Spleen (tissue), 11 donors: ENCODE measurements around the gene NTSR1. TPM values are rescaled to one million over a fixed set of nuclear protein-coding genes. Genes with fewer than 3 reads are reported as not detected.

Source experiments
- DNase-seq: peaks from one replicate; pipeline ENCODE4 v3.0.0-alpha.2; 2020
- H3K27ac ChIP-seq, 8 donors: fragments of 200-600 bp; sonication (generic) in 7 of 8; 1 replicate in 4 of 8; 2 replicates in 4 of 8; pipeline versions ENCODE4 v1.5.0 to v1.8.0; 2016 to 2021; ENCODE audit warnings: inconsistent platforms in 4 of 8, mild to moderate bottlenecking in 4 of 8, moderate library complexity in 1 of 8
- H3K27me3 ChIP-seq, 7 donors: fragments of 200-600 bp; sonication (generic) in 6 of 7; replicated peaks in 1 of 7; 1 replicate in 4 of 7; 2 replicates in 3 of 7; pipeline versions ENCODE4 v1.5.0 to v1.8.0; 2016 to 2021; ENCODE audit warnings: inconsistent platforms in 3 of 7, mild to moderate bottlenecking in 1 of 7
- H3K36me3 ChIP-seq, 6 donors: fragments of 200-600 bp; sonication (generic) in 5 of 6; 1 replicate in 4 of 6; 2 replicates in 2 of 6; pipeline versions ENCODE4 v1.5.0 to v1.8.0; 2016 to 2021; ENCODE audit warnings: inconsistent platforms in 2 of 6
- H3K4me1 ChIP-seq, 6 donors: fragments of 200-600 bp; sonication (generic) in 5 of 6; 1 replicate in 3 of 6; 2 replicates in 3 of 6; pipeline versions ENCODE4 v1.5.0 to v1.8.0; 2016 to 2021; ENCODE audit warnings: inconsistent platforms in 3 of 6
- H3K4me3 ChIP-seq, 8 donors: fragments of 200-600 bp; sonication (generic) in 7 of 8; 1 replicate in 4 of 8; 2 replicates in 4 of 8; pipeline versions ENCODE4 v1.5.0 to v1.8.0; 2016 to 2021; ENCODE audit warnings: inconsistent platforms in 4 of 8, mild to moderate bottlenecking in 4 of 8, moderate library complexity in 2 of 8
- H3K9me3 ChIP-seq, 8 donors: fragments of 200-600 bp; sonication (generic) in 7 of 8; 1 replicate in 4 of 8; 2 replicates in 4 of 8; pipeline versions ENCODE4 v1.5.0 to v1.8.0; 2016 to 2021; ENCODE audit warnings: inconsistent platforms in 4 of 8
- POLR2A ChIP-seq, 3 donors: fragments of 450-650 bp; IDR thresholded peaks; one replicate each; pipeline ENCODE4 v1.5.1; 2017; ENCODE audit warnings: antibody characterized with exemption in 3 of 3, mild to moderate bottlenecking in 1 of 3
- POLR2AphosphoS5 ChIP-seq, 3 donors: sonication (generic); formaldehyde crosslinking; IDR thresholded peaks; one replicate each; pipeline ENCODE4 v1.5.1; 2017; ENCODE audit warnings: antibody characterized with exemption in 3 of 3
- WGBS, 5 donors: extraction: QIAGEN DNeasy Blood & Tissue Kit in 3 of 5; methylation state at CpG; one replicate each; pipeline versions ENCODE4 v1.1.5 to v1.1.7; 2013 to 2018; 5-methylcytosine and 5-hydroxymethylcytosine counted together
- intact Hi-C: fragments of 100-400 bp; cut with DNase I; formaldehyde crosslinking; loops from one replicate; pipeline ENCODE4 v1.15.0; 2023; ENCODE audit warnings: low total_unique reads
- polyA plus RNA-seq, 3 donors: library from polyadenylated mRNA; stranded (reverse); fragments of 200-250 nt; gene quantifications; one replicate each; pipeline ENCODE4 v1.2.1, GENCODE V29; 2013
- total RNA-seq, 7 donors: library from RNA; depleted of rRNA in 3 of 7; stranded (reverse); fragments of >200 nt in 3 of 7; fragmentation: NEBNext Ultra II Directional in 4 of 7; extraction: Animal tissue kit (Norgen Biotek cat#: 25700) in 4 of 7; gene quantifications; one replicate each; pipeline versions ENCODE4 v1.1.0 to v1.2.1, GENCODE V29; 2016 to 2021
- TF ChIP-seq, protein P1 (sequence below), 11 experiments: fragments of 200-600 bp in 7 of 11; fragments of 450-650 bp in 4 of 11; sonication (generic) in 4 of 11; IDR thresholded peaks in 8 of 11; conservative IDR thresholded peaks in 3 of 11; 1 replicate in 7 of 11; 2 replicates in 4 of 11; pipeline versions ENCODE4 v1.4.0 to v1.8.0; 2016 to 2021; ENCODE audit warnings: antibody characterized with exemption in 11 of 11, inconsistent platforms in 4 of 11, mild to moderate bottlenecking in 1 of 11
- donor health status: healthy with polysubstance abuse.
- donor health status: DM: no; HTN: no; CAD: no; lungs with moderate emphysema.
- donor health status: DM: no; HTN: no; CAD: no.
- donor health status: Bipolar disorder and iron deficiency.
- donor health status: healthy.
- donor health status: DM: no; HTN: no; CAD: no.
- donor health status: DM: yes; HTN: yes; CAD: no.

The NTSR1 gene
- total and polyA plus RNA-seq, 10 donors = 0.14 to 5.7 (median 0.71) TPM

DNA sequence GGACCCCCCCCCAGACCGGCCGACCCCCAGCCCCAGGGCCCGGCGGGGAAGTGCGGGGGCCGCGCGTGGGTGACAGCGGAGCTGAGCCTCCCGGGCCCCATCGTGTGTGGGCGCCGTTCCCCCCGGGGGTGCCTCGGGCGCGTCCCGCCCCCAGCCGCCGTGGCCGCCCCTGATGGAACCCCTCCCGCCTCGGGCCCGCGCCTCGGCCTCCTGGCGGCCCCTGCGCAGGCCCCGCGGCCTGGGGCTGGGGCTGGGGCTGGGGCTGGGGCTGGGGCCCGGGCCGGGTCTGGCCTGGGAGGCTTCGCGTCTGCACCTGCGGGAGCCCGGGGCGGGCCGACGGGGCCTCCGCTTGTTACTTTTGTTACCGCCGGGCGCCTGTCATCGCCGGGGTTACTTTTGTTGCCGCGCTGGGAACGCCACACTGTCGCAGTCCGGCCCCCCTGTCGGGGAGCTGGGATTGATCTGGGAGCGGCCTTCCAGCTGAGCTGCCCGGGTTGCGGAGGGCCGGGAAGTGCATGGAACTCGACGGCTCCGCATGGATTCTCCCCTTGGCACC, 96.6 kb downstream of the NTSR1 start:
- DNase-seq = peak; percentile 90
- intact Hi-C loops = no loop called here
- no peak for TF ChIP-seq POLR2A (IDR thresholded peaks at IDR 0.05)
- TF ChIP-seq, protein P1, sequence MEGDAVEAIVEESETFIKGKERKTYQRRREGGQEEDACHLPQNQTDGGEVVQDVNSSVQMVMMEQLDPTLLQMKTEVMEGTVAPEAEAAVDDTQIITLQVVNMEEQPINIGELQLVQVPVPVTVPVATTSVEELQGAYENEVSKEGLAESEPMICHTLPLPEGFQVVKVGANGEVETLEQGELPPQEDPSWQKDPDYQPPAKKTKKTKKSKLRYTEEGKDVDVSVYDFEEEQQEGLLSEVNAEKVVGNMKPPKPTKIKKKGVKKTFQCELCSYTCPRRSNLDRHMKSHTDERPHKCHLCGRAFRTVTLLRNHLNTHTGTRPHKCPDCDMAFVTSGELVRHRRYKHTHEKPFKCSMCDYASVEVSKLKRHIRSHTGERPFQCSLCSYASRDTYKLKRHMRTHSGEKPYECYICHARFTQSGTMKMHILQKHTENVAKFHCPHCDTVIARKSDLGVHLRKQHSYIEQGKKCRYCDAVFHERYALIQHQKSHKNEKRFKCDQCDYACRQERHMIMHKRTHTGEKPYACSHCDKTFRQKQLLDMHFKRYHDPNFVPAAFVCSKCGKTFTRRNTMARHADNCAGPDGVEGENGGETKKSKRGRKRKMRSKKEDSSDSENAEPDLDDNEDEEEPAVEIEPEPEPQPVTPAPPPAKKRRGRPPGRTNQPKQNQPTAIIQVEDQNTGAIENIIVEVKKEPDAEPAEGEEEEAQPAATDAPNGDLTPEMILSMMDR (IDR thresholded peaks at IDR 0.05 in 8 of 11, conservative IDR thresholded peaks at IDR 0.05 in 3 of 11) = peak in 1 of 11 experiments; percentile 28
- Histone ChIP-seq H3K27me3 (no peaks in the 10 kb centered on the region), H3K36me3 (peaks cover 5 to 54% (median 45%) of the 10 kb centered on the region in 6 donors), H3K4me1 (peaks cover 20 to 69% (median 47%) of the 10 kb centered on the region in 6 donors), H3K9me3 (no peaks in the 10 kb centered on the region), H3K4me3 (peak overlapping the region; percentile 75 to 99 (median 94)), H3K27ac (peak overlapping the region; percentile 89 to 98 (median 94))
- 0 to 1% (median 0%) methylated on average over 7 to 58 of the region's 58 CpGs for WGBS, 5 donors

DNA sequence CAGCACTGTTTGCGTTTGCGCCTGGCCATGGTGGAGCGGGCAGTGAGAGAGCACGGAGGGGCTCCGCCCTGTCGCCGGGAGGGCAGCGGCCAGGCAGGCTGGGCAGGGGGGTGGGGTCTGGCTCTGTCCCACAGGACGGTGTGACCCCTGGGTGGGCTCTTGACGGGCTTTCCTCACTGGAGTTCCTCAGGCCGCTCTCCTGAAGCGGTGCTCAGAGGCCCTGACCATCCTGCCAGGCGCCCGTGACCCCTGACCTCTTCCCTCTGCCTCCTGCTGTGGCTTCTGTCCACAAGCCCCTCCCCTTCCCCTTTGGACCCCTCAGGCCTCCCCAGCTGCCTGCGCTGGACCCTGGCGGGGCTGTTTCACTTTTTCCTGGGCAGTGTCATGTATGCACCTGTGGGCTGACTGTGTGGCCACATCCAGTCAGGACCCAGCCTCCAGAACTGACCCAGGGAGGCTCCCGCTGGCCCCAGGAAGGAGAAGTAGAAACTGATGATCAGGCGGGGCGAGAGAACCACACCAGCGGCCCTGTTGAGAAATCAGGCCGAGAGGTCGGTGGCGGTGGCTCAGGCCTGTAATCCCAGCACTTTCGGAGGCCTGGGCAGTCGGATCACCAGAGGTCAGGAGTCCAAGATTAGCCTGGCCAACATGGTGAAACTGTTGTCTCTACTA, 97.2 kb downstream of the NTSR1 start:
- TF ChIP-seq POLR2A (IDR thresholded peaks at IDR 0.05) = peak in 1 of 3 donors; percentile 31
- TF ChIP-seq, protein P1 (IDR thresholded peaks at IDR 0.05 in 8 of 11, conservative IDR thresholded peaks at IDR 0.05 in 3 of 11) = no peak
- peak; percentile 55 to 70 (median 66) for TF ChIP-seq POLR2AphosphoS5 (IDR thresholded peaks at IDR 0.05)
- WGBS, 5 donors = 16 to 39% (median 25%) methylated on average over 20 to 25 of the region's 25 CpGs
- intact Hi-C loops = no loop called here
- Histone ChIP-seq H3K27me3 (no peaks in the 10 kb centered on the region), H3K4me1 (peaks cover 20 to 69% (median 47%) of the 10 kb centered on the region in 6 donors), H3K9me3 (no peaks in the 10 kb centered on the region), H3K4me3 (peak overlapping the region; percentile 75 to 99 (median 94)), H3K36me3 (peaks cover 9 to 54% (median 45%) of the 10 kb centered on the region in 6 donors), H3K27ac (peak overlapping the region; percentile 89 to 98 (median 94))
- DNase-seq = peak; percentile 91

DNA sequence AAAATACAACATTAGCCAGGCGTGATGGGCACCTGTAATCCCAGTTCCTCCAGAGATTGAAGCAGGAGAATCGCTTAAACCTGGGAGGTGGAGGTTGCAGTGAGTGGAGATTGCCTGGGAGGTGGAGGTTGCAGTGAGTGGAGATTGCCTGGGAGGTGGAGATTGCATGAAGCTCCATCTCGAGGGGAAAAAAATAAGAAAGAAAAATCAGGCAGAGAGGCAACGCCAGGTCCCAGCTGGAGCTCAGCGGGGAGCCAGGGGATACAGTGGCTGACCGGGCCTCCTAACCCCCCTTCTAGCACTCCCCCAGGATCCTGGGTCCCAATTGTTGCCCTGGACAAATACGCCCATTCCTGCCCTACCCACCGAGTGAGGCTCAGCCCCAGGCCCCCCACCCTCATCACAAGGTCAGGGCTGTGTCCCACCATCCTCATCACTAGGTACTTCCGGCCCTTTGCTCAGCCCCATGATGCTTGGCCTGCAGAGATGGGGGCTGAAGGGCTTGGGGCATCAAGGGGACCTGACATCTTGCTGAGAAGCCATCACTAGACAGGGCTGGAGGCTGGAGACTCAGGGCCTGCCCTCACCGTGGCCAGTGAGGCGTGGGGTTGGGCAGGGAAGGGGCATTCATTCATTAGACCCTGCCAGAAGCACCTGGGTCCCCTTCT, 97.9 kb downstream of the NTSR1 start:
- DNase-seq = no peak
- H3K27ac ChIP-seq = peak overlapping the region; percentile 89 to 98 (median 94)
- intact Hi-C loops = no loop called here

More for the DNA sequence above, 97.9 kb downstream of the NTSR1 start:
- H3K36me3 ChIP-seq = peaks cover 9 to 54% (median 46%) of the 10 kb centered on the region in 6 donors
- TF ChIP-seq POLR2AphosphoS5 (IDR thresholded peaks at IDR 0.05) = peak in 1 of 3 donors; percentile 5
- TF ChIP-seq, protein P1 (IDR thresholded peaks at IDR 0.05 in 8 of 11, conservative IDR thresholded peaks at IDR 0.05 in 3 of 11) = no peak
- WGBS, 5 donors = 64 to 83% (median 73%) methylated on average over 11 of the region's 11 CpGs
- peak overlapping the region in 7 of 8 donors; percentile 75 to 99 (median 94) for H3K4me3 ChIP-seq
- peaks cover 20 to 69% (median 47%) of the 10 kb centered on the region in 6 donors for H3K4me1 ChIP-seq
- no peaks in the 10 kb centered on the region for H3K27me3 ChIP-seq
- no peaks in the 10 kb centered on the region for H3K9me3 ChIP-seq
